Measurements from ENCODE around the gene UPF2. TPM values are rescaled to one million over a fixed set of nuclear protein-coding genes. Genes with fewer than 3 reads are reported as not detected.

Gene UPF2
- total RNA-seq, 1 experiment from 2014 or later = 30.6 TPM

DNA sequence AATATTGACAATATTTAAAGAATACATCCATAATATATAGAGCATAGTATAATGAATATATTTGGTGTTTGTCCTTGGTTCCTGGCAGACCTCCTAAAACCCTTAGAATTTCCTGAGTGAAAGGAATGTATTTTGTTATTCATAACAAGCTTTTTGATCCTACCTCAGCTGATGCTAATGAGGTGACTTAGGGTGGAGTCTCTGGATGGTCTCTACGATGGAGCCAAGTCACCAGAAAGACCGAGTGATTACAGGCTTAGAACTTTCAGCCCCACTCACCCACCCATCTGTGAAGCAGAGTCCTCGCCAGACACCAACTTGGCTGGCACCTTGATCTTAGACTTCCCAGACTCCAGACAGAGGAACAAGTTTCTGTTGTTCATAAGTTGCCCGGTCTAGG lies 35.9 kb downstream of the UPF2 start:
- Histone ChIP-seq H3K4me1 (ENCODE audit: insufficient read depth, low read length, poor library complexity, severe bottlenecking) (no peaks in the 10 kb centered on the region), H3K9me3 (ENCODE audit: low read depth, low read length, poor library complexity, severe bottlenecking) (peaks cover 21% of the 10 kb centered on the region), H3K36me3 (ENCODE audit: insufficient read depth, low read length, poor library complexity, severe bottlenecking) (peaks cover 41% of the 10 kb centered on the region), H3K27ac (ENCODE audit: low read depth, low read length, poor library complexity, severe bottlenecking) (no peak overlapping the region), H3K27me3 (replicated peaks; ENCODE audit: insufficient read depth, low read depth, low read length, poor library complexity) (no peaks in the 10 kb centered on the region), H3K4me3 (ENCODE audit: low read depth, low read length, poor library complexity, severe bottlenecking) (no peak overlapping the region)
- POLR2A ChIA-PET (ENCODE audit: low non-redundant PET) = no interaction called here
- intact Hi-C loops (cut with micrococcal nuclease; ENCODE audit: unreplicated experiment) = no loop called here
- DNase-seq (ENCODE audit: low spot score) = no peak
- CTCF ChIA-PET = no interaction called here
- no TSS peak for BruUV-seq (replicated peaks)
- TF ChIP-seq, protein P1, sequence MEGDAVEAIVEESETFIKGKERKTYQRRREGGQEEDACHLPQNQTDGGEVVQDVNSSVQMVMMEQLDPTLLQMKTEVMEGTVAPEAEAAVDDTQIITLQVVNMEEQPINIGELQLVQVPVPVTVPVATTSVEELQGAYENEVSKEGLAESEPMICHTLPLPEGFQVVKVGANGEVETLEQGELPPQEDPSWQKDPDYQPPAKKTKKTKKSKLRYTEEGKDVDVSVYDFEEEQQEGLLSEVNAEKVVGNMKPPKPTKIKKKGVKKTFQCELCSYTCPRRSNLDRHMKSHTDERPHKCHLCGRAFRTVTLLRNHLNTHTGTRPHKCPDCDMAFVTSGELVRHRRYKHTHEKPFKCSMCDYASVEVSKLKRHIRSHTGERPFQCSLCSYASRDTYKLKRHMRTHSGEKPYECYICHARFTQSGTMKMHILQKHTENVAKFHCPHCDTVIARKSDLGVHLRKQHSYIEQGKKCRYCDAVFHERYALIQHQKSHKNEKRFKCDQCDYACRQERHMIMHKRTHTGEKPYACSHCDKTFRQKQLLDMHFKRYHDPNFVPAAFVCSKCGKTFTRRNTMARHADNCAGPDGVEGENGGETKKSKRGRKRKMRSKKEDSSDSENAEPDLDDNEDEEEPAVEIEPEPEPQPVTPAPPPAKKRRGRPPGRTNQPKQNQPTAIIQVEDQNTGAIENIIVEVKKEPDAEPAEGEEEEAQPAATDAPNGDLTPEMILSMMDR (conservative IDR thresholded peaks at IDR 0.05; ENCODE audit: low read depth, low read length) = no peak
- TF ChIP-seq EZH2 (IDR thresholded peaks at IDR 0.05; ENCODE audit: borderline replicate concordance, low read depth, low read length, poor library complexity, severe bottlenecking) = no peak

DNA sequence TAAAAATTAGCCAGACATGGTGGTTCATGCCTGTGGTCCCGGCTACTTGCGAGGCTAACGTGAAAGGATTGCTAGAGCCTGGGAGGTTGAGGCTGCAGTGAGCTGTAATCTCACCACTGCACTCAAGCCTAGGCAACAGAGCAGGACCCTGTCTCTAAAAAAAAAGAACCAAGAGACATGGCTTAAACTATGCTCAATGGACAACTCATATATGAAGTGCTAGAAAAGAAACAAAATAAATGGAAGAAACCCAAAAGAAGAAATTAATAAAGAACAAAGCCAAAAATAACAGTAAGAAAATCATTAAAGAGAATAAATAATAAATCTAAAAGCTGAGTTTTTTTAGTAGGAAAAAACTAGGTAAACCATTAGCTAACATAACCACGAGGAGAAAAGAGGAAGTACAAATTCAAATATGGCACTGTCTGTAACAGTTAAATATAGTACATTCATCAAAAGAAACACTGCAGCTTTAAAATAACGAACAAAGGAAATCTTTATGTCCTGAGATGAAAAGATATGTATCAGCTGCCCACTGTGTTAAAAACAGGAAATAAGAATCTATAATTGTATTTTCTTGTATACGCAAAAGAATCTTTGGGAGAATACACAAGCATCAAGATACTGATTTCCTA lies 48.7 kb downstream of the UPF2 start:
- peaks cover 29% of the 10 kb centered on the region for H3K36me3 ChIP-seq (ENCODE audit: insufficient read depth, low read length, poor library complexity, severe bottlenecking)
- POLR2A ChIA-PET (ENCODE audit: low non-redundant PET) = no interaction called here
- H3K9me3 ChIP-seq (ENCODE audit: low read depth, low read length, poor library complexity, severe bottlenecking) = no peaks in the 10 kb centered on the region
- no peak overlapping the region for H3K4me3 ChIP-seq (ENCODE audit: low read depth, low read length, poor library complexity, severe bottlenecking)
- CTCF ChIA-PET = no interaction called here
- TF ChIP-seq, protein P1 (conservative IDR thresholded peaks at IDR 0.05; ENCODE audit: low read depth, low read length) = no peak
- no peak for TF ChIP-seq EZH2 (IDR thresholded peaks at IDR 0.05; ENCODE audit: borderline replicate concordance, low read depth, low read length, poor library complexity, severe bottlenecking)
- DNase-seq (ENCODE audit: low spot score) = no peak
- H3K27me3 ChIP-seq (replicated peaks; ENCODE audit: insufficient read depth, low read depth, low read length, poor library complexity) = no peaks in the 10 kb centered on the region
- intact Hi-C loops (cut with micrococcal nuclease; ENCODE audit: unreplicated experiment) = no loop called here
- no peak overlapping the region for H3K27ac ChIP-seq (ENCODE audit: low read depth, low read length, poor library complexity, severe bottlenecking)
- BruUV-seq (replicated peaks) = no TSS peak
- H3K4me1 ChIP-seq (ENCODE audit: insufficient read depth, low read length, poor library complexity, severe bottlenecking) = no peaks in the 10 kb centered on the region

DNA sequence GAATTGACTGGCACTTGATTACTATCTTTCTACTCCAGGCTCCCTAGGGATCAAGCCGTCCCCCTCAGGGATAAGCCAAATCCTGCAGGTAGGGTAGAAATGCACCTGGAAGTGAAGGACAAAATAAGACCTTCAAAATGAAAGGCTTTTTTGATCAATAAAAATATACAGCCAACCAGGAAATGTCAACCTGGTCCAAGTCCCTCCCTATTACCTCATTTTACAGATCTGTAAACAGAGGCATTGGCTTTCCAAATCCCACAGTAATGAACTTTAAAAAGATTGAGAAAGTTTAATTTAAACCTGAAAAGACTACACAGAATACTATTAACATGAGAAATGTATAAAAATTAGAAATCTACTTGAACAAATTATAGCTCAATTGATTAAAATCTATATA lies 53.7 kb downstream of the UPF2 start:
- TF ChIP-seq EZH2 (IDR thresholded peaks at IDR 0.05; ENCODE audit: borderline replicate concordance, low read depth, low read length, poor library complexity, severe bottlenecking) = no peak
- TF ChIP-seq, protein P1 (conservative IDR thresholded peaks at IDR 0.05; ENCODE audit: low read depth, low read length) = no peak
- CTCF ChIA-PET = no interaction called here
- Histone ChIP-seq H3K27ac (ENCODE audit: low read depth, low read length, poor library complexity, severe bottlenecking) (no peak overlapping the region), H3K27me3 (replicated peaks; ENCODE audit: insufficient read depth, low read depth, low read length, poor library complexity) (no peaks in the 10 kb centered on the region), H3K4me3 (ENCODE audit: low read depth, low read length, poor library complexity, severe bottlenecking) (no peak overlapping the region), H3K4me1 (ENCODE audit: insufficient read depth, low read length, poor library complexity, severe bottlenecking) (no peaks in the 10 kb centered on the region), H3K36me3 (ENCODE audit: insufficient read depth, low read length, poor library complexity, severe bottlenecking) (peaks cover 7% of the 10 kb centered on the region), H3K9me3 (ENCODE audit: low read depth, low read length, poor library complexity, severe bottlenecking) (no peaks in the 10 kb centered on the region)
- BruUV-seq (replicated peaks) = no TSS peak
- POLR2A ChIA-PET (ENCODE audit: low non-redundant PET) = no interaction called here
- intact Hi-C loops (cut with micrococcal nuclease; ENCODE audit: unreplicated experiment) = loop anchor here (10.0 kb wide), 1 partner anchor 474 kb away; no protein-coding TSS in a partner anchor
- DNase-seq (ENCODE audit: low spot score) = no peak

Measured in A673 (cell line).